RPMI7951 (cell line): ENCODE results near the gene TCIRG1. TPM values are rescaled to one million over a fixed set of nuclear protein-coding genes. Genes with fewer than 3 reads are reported as not detected.
A peak's percentile ranks its signal among the peaks of the same experiment; 100 is the strongest.

Source experiments
- DNase-seq: peaks from one replicate; pipeline ENCODE4 v3.0.0-alpha.2; 2012; ENCODE audit warnings: low read depth
- total RNA-seq: library from RNA; depleted of rRNA; stranded (reverse); fragments of >200 nt; shearing (Covaris generic); gene quantifications from 2 replicates; pipeline ENCODE4 v1.2.3, GENCODE V29; 2014

Gene TCIRG1
- total RNA-seq, 1 experiment from 2014 or later = 39.2 TPM

DNA sequence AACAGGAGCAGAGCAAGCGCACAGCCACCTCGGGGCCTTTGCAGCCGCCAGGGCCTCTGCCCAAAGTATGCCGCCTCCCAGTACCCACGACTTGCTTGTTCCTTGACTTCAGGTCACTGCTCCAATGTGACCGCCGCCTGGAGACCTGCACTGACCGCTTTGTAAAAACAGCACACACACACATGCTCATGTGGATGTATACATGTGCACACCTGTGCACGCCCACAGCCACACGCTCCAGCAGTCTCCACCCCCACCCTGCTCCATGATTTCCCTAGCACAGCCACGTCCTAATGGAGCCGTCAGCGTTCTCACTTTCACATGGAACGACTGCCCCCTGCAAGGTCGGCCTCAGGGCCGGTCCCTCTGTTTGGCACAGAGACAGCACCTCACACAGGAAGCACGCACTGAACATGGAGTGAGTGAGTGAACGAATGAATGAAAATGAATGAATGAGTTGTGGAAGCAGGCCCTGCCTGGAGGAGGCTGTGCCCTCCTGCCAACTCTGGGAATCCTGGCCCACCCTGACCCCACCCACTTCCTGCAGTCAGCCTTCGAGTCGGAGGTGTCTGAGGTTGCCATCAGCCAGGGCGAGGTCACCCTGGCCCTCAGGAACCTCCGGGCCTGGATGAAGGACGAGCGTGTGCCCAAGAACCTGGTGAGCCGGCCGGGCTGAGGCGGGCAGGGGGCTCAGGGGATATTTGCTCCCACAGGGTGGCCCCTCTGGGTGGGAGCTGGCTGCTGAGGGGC lies 20.7 kb upstream of the TCIRG1 start:
- no peak for DNase-seq

DNA sequence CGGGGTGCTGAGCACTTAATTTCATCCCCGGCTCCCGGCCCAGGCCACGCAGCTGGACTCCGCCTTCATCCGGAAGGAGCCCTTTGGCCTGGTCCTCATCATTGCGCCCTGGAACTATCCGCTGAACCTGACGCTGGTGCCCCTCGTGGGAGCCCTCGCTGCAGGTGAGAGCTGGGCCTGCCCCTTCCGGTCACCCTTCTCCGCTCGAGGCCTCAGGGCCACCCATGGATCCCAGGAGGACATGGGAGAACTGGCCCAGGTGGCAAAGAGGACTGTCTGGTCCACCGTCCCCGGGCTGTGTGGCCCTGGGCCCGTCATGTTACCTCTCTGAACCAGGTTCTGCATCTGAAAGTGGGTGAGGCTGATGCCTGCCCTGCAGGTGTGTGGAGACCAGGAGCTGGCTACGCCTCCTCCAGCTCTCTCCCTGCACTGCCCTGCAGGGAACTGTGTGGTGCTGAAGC lies 20.1 kb upstream of the TCIRG1 start:
- no peak for DNase-seq

DNA sequence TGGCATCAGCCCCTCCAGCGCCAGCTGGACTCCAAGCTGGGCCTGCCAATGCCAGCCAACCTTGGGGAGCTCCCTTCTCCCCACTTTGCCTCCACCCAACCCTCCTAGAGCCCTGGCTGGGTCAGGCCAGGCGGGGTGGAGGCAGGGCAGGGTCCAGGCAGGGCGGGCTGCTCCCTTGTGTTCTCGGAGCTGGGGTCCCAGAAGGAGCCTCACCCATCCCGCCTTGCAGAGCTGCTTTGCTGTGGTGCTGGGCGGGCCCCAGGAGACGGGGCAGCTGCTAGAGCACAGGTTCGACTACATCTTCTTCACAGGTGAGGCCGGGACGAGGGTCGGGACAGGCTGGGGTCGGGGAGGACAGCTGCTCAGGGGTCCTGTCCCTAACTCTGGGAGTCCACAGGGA lies 19.3 kb upstream of the TCIRG1 start:
- no peak for DNase-seq

DNA sequence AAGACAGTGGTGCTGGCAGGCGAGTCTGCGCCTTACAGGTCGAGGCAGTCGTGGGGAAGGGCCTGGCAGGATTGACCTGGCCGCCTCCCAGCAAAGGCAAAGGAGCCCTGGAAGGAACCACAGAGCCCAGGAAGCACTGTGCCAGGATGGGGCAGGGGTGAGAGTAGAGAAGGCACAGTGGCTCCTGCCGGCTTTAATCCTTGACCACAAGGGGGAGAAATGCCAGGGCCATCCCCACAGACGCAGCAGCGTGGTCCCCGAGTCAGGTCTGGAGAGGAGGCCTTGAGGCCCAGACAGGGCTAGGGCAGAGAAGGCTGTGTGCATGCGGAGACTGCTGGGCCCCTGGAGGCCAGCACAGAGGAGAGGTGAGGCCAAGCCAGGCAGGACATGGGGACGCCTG lies 18.2 kb upstream of the TCIRG1 start:
- no peak for DNase-seq

DNA sequence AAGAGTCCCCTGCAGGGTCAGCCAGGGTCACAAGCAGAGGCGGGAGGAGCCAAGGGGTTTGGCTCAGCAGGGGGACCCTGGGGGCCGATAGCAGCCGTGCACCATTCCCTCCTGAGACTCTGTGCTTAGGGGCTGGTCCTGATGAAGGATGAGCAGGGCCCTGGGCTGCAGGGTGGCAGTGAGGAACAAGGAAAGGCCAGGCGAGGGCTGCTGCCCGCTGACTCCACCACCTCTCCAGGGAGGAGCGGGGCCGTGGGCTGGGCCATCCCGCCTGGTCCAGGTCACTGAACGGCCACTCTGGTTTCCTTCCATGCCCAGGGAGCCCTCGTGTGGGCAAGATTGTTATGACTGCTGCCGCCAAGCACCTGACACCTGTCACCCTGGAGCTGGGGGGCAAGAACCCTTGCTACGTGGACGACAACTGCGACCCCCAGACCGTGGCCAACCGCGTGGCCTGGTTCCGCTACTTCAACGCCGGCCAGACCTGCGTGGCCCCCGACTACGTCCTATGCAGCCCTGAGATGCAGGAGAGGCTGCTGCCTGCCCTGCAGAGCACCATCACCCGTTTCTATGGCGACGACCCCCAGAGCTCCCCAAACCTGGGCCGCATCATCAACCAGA lies 17.5 kb upstream of the TCIRG1 start:
- DNase-seq = no peak

DNA sequence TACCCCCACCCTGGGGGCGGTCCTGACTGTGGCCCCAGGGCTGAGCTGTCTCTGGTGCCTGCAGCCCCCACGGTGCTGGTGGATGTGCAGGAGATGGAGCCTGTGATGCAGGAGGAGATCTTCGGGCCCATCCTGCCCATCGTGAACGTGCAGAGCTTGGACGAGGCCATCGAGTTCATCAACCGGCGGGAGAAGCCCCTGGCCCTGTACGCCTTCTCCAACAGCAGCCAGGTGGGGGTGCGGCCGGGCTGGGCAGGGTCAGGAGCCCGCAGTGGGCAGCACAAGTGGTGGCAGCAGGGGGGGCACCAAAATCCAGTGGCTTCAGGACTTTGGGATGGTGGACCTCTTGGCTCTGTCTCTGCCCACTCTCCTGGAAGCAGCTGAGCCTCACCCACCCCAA lies 16.3 kb upstream of the TCIRG1 start:
- DNase-seq = no peak

DNA sequence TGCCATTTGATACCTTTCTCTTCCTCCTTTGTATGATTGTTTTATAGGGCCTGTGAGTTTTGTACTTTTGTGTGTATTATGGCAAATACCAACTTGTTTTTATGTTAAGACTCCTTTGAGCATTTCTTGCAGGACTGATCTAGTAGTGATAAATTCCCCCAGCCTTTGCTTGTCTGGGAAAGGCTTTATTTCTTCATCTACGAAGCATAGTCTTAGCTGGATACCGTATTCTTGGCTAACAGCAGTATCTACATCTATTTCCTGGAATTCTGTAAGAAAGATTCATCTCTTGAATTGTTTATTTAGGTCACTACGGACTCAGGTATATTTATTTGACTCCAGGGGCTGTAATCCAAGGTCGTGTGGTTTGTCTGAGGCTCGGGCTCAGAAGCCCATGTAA lies 14.3 kb upstream of the TCIRG1 start:
- DNase-seq = no peak

DNA sequence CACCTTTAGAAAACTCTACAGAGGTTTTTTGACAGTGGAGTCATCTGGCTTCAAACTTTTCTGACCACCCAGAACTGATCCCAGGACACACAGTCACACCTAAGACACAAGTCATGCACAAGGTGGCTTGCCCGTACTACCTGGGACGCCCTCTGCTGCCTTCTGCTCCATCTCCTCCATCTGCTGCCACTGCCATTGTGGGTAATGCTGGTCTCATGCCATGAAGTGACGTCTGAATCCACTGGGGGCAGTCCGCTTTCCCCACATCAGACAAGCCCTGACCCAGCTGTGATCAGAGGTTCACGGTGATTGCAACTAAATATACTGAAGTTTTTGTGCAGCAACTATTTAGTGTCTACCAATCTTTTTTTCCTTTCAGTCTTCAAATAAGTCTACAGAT lies 13.8 kb upstream of the TCIRG1 start:
- no peak for DNase-seq

DNA sequence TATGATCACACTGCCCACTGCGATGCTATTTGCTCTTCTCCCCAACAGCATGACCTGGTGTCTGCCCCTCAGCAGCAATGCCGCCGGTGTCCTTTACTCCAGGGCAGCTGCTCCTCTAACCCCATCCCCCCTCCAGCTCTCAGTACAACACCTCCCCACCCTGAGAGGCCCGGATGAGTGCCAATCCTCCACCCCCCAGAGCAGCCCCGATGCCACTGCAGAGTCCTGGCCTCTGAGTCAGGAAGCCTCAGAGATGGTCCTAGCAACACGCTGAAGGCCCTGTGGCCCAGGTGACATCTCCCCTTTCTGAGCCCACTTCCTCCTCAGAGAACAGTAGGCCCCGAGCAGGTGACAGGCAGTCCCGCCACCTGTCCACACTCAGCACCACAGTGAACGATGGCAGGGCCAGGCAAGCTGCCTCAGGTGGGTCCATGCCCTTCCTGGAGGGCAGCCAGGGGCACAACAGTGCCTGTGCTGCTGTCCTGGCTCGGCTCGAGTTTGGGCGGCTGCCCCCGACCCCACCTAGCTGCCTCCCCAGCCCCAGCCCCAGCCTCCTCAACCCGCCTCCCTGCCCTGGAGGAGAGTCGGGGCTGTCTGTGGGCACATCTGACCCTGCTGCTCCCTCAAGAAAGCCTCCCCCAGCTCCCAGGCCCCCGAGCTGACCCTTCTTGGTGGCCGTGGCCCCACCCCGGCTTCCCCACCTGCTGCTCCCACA lies 12.3 kb upstream of the TCIRG1 start:
- DNase-seq = no peak

DNA sequence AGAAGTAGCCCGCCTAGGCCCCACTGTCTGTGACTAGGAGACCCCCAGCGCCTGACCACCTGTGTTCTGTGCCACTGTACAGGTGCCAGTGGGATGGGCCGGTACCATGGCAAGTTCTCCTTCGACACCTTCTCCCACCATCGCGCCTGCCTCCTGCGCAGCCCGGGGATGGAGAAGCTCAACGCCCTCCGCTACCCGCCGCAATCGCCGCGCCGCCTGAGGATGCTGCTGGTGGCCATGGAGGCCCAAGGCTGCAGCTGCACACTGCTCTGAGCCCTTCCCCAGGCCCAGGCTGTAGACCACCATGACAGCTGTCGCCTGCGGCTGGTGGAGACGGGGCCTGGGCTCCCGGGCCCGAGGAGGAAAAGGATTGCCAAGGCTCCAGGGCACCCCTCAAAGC lies 11.2 kb upstream of the TCIRG1 start:
- no peak for DNase-seq

DNA sequence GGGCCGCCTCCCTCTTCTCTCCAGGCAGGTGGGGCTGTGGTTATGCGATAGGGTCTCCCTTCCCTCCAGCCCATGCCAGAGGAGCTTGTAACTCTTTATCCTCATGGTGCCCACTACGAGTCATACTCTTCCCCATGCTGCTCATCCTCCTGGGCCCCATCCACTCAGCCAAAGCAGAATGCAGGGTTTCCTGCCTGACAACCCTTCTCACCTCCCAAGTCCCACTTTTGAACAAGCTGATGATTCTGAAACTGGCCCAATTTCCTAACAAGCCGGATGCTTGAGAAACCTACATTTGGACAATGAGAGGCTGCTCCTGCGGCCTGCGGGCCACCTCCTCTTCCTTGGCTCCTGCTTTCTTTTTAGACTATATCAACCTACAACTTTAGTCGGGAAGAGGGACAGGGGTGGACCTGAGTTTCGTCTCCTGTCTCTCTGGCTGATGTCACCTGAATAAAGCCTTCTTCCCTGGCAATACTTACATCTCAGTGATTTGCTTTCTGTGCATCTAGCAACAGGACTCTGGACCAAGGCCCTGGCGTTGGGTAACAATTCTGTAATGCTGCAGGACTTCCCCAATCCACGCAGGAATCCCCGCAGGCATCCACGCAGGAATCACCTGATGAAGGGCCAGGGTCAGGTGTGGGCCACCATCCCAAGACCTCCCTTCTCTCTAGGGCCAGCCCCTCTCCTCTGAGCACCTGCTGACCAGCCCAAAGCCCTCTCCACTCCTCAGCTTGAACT lies 9.9 kb upstream of the TCIRG1 start:
- DNase-seq = peak; percentile 43

DNA sequence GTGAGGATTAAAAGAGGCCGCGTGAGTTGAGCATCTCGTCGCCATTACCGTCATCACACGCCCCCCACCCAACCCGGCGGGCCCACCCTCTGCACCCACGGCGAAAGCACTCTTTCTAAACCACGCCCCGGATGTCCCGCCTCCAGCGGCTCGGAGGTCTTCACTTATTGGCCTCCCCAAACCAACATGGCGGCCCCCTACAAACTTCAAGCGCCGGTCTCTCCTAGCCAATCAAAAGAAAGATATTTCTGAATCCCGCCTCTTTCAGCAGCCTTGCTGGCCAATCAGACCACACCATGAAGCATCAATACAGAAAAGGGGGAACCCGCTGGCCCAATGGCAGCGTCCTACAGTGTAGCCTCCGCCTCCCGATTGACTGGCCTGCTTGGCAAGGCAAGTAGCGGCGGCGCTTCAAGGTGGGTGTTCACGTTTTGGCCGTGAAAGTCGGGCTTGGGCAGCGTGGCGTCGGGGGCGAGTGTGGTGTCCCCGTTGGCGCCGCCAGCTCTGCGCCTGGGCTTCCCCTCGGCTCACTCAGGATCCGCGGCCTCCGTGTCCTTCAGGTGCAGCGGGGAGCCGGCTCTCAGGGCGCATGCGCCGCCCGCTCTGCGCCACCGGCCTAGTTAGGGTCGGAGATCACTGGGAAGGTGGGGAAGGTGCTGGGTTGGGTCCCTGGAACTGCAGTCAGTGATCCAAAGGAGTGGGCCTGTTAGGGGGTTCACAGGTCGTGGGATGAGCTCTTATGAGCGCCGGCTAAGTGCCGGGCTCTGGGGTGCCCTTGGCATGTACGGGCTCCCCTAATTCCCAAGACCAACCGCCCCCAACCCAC lies 8.3 kb upstream of the TCIRG1 start, which contains the start of gene NDUFS8:
NDUFS8 (plus strand) TSS at position 364 of the 826 bp plus-strand sequence. CDS start 1,471 bp downstream, outside the sequence.
- DNase-seq = peak; percentile 99

DNA sequence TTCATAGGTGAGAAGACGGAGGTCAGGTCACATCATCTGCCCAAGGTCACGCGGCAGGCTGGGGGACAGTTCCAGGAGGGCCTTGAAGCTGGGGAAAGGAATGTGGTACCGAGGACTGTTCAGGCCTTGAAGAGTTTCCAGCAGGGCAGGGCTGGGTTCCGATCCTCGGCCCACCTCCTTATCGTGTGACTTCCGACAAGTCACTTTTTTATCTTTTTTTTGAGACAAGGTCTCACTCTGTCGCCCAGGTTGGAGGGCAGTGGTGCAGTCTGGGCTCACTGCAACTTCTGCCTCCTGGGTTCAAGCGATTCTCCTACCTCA lies 7.7 kb upstream of the TCIRG1 start:
- DNase-seq = no peak

DNA sequence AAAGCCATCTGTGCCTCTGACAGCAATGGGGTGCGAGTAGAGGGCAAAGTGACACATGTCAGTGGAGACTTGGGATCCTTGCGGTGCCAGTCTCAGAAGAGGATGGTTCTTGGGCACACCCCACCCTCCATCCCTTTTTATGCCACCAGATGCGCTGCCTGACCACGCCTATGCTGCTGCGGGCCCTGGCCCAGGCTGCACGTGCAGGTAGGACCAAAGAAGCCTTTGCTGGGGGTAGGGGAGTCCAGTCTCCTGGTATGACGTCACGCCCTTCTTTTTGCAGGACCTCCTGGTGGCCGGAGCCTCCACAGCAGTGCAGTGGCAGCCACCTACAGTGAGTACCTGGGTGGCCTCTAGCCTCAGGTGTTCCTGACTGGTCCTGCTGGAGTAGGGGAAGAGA lies 6.8 kb upstream of the TCIRG1 start:
- no peak for DNase-seq

DNA sequence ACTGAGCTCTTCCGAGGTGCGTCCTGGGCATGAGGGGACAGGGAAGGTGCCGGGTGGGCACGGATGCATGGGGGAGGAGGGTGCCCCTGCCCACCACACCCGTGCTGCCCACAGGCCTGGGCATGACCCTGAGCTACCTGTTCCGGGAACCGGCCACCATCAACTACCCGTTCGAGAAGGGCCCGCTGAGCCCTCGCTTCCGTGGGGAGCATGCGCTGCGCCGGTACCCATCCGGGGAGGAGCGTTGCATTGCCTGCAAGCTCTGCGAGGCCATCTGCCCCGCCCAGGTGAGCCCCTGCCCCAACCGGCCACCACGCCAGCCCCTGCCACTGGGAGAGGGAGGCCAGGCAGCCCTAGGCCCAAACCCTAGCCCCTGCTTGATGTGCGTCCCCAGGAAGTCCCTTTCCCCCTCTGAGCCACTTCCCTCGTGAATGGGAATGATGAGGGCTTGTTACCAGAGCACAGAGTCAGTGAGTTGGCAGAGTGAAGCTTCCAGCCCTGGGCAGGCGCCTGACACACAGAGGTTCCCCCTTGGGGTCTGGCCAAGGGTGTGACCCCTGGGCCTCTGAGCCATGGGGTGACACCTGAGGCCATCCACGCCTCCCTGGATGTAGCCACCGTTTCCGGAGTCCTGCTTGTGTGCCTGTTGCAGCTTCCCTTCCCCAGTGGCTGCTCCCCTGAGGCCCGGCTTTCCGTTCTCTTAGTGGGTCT lies 5.7 kb upstream of the TCIRG1 start:
- DNase-seq = no peak

DNA sequence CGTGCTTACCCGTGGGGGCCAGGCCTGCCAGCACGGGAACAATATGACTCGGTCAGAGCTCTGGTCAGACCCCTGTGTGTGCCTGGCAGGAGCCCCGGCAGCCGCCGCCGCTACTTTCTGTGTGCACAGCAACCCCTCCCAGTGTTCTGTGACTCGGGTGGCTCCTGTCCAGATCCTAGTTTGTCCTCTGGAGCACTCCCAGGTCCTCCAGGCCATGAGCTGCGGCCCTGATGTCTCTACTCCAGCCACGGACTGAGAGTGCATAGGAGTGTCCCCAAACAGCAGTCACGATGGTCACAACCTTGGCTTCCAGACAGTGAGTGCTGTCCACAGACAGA lies 5.1 kb upstream of the TCIRG1 start:
- no peak for DNase-seq

DNA sequence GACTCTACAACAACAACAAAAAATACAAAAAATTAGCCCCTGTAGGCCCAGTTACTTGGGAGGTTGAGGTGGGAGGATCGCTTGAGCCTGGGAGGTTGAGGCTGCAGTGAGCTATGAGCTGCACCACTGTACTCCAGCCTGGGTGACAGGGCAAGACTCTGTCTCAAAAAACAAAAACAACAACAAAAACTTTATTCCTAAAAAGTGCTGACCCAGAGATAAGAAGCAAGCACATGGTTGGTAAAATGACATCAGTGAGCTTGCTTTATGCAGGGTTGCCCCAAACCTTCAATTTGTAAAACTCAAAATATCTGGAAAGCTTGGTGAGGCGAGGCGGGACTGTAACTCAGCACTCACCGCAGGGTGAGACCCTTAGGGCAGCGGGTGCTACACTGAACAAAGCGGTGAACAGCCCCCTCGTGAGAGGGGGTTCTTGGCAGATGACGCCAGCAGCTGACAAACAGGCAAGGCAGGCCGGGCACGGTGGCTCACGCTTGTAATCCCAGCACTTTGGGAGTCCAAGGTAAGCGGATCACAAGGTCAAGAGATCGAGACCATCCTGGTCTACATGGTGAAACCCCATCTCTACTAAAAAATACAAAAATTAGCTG lies 3.5 kb upstream of the TCIRG1 start:
- DNase-seq = no peak

DNA sequence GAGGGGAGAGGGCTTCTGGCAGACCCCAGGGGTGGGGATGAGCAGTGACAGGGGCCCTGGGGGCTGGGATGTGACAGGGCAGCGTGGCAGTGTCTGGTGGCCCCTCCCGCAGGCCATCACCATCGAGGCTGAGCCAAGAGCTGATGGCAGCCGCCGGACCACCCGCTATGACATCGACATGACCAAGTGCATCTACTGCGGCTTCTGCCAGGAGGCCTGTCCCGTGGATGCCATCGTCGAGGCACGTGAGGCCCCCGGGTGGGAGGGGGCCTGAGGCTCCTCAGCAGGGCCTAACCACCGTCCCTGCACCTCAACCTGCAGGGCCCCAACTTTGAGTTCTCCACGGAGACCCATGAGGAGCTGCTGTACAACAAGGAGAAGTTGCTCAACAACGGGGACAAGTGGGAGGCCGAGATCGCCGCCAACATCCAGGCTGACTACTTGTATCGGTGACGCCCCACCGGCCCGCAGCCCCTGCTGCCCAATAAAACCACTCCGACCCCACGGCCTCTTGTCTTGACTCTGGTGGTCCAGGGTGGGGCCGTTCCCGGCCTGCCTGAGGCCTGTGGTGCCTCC lies 2.6 kb upstream of the TCIRG1 start:
- no peak for DNase-seq

DNA sequence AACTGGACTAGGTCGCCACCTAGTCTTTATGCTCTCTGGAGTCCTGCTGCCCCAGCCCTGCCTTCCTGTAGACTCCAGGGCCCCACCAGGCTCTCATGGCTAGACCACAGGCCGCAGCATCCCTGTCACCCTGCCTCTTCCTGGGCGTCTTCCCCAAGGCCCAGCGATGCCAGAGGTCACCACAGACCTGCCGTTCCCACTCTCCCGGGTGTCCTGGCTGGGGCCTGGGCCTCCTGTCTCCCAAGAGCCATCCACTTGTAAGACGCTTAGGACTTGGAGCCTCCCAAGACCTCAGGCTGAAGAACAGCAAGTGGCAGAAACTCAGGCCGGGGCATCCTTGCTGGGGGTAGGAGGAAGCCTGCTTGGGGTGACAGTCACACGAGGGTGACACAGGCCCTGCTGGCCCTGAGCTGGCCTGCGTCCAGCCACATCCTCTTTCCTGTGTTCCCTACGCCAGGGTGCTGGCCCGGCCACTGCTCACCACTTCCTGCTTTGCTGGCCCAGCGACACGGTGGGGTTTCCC lies 2.0 kb upstream of the TCIRG1 start:
- DNase-seq = no peak
